ENCODE measurements around the gene ABHD10. TPM values are rescaled to one million over a fixed set of nuclear protein-coding genes. Genes with fewer than 3 reads are reported as not detected.
A peak's percentile ranks its signal among the peaks of the same experiment; 100 is the strongest.

ABHD10 gene
- total and polyA plus RNA-seq, 5 donors from 2014 or later = 18.8 to 37.2 (median 34.3) TPM

- Mint-ChIP-seq H3K27ac (no peak overlapping the region), H3K36me3 (peaks cover 21% of the 10 kb centered on the region), H3K4me3 (no peak overlapping the region), H3K27me3 (no peaks in the 10 kb centered on the region), H3K9me3 (peaks cover 0 to 1% (median 0%) of the 10 kb centered on the region in 7 donors), H3K4me1 (peaks cover 7 to 18% (median 9%) of the 10 kb centered on the region in 4 donors)
- DNase-seq (no peak), ATAC-seq (ENCODE audit: low read depth in 2 of 2) (no peak)
- Histone ChIP-seq H3K36me3 (ENCODE audit: control insufficient read depth, insufficient read depth, low read length) (peaks cover 43% of the 10 kb centered on the region), H3K4me1 (ENCODE audit: control insufficient read depth, insufficient read depth, low read length, poor library complexity, severe bottlenecking) (no peaks in the 10 kb centered on the region), H3K27ac (ENCODE audit: insufficient read depth, low read length, poor library complexity, severe bottlenecking) (no peak overlapping the region), H3K27me3 (ENCODE audit: control insufficient read depth, insufficient read depth, low read length) (no peaks in the 10 kb centered on the region), H3K4me3 (ENCODE audit: low read depth, low read length) (no peak overlapping the region), H3K9me3 (ENCODE audit: control insufficient read depth in 2 of 2, low read length in 2 of 2) (no peaks in the 10 kb centered on the region)
These were observed 14.2 kb downstream of the ABHD10 start for GRCh38 chr3:111993038-111993437.

DNA sequence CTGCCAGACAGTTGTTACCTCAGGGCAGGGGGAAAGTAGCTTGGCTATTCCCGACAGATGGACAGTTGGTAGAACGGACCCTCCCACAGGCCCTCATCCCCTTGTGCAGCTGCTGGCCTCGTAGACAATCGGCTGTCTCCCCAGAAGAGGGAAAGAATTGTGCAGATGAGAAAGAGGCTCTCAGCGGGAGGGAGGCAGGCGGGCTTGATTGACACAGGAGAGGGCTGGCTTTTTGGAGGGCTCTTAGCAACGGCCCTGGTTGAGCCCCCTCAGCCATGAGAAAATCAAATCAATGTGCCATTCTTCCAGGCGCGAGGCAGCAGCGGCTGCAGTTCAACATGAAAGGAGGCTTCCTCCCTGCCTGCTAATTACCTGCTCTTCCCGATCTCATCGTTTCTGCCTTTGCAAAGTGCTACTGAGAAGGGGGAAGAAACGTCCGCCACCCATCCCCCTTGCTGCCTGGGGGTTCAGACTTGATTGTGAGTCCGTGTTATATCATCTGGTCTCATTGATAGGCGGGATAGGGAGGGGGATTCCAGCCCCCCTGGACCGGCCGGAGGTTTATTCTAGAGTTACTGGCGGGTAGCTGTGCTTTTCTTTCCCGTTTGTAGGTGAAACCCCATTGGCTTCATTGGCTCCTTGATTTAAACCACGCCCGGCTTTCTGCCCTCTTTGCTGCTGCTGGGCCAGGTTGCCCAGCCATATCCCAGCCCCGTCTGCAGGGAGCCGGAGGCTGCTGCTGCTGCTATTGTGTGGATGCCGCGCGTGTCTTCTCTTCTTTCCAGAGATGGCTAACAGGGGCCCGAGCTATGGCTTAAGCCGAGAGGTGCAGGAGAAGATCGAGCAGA is 20.0 kb downstream of the ABHD10 start, which contains the start of gene TAGLN3:
Gene TAGLN3 (plus strand): TSS at position 287 of the 848 bp plus-strand sequence. CDS start 501 bp downstream, at position 788.
- Mint-ChIP-seq H3K27ac (no peak within 1 kb of the TSS), H3K4me1 (peaks cover 13 to 23% (median 19%) of the 10 kb centered on the region in 4 donors), H3K36me3 (peaks cover 6% of the 10 kb centered on the region), H3K4me3 (peak within 1 kb of the TSS; percentile 53 to 80 (median 72)), H3K27me3 (no peaks in the 10 kb centered on the region), H3K9me3 (peaks cover 0 to 1% (median 0%) of the 10 kb centered on the region in 7 donors)
- no peak for DNase-seq
- H3K4me3 ChIP-seq (ENCODE audit: low read depth, low read length) = peak within 1 kb of the TSS; percentile 32
- H3K4me1 ChIP-seq (ENCODE audit: control insufficient read depth, insufficient read depth, low read length, poor library complexity, severe bottlenecking) = peaks cover 13% of the 10 kb centered on the region
- H3K27ac ChIP-seq (ENCODE audit: insufficient read depth, low read length, poor library complexity, severe bottlenecking) = no peak within 1 kb of the TSS
- H3K27me3 ChIP-seq (ENCODE audit: control insufficient read depth, insufficient read depth, low read length) = no peaks in the 10 kb centered on the region
- peak in 1 of 2 donors; percentile 7 for ATAC-seq (ENCODE audit: low read depth in 2 of 2)
- no peaks in the 10 kb centered on the region for H3K9me3 ChIP-seq (ENCODE audit: control insufficient read depth in 2 of 2, low read length in 2 of 2)
- H3K36me3 ChIP-seq (ENCODE audit: control insufficient read depth, insufficient read depth, low read length) = peaks cover 1% of the 10 kb centered on the region

- H3K27me3 ChIP-seq (ENCODE audit: control insufficient read depth, insufficient read depth, low read length) = no peaks in the 10 kb centered on the region
- Mint-ChIP-seq H3K27ac (no peak overlapping the region), H3K27me3 (no peaks in the 10 kb centered on the region), H3K4me1 (peaks cover 13 to 30% (median 23%) of the 10 kb centered on the region in 4 donors), H3K9me3 (peaks cover 0 to 1% (median 0%) of the 10 kb centered on the region in 7 donors), H3K4me3 (peak overlapping the region in 3 of 4 donors; percentile 53 to 80 (median 79)), H3K36me3 (peaks cover 6% of the 10 kb centered on the region)
- ATAC-seq (ENCODE audit: low read depth in 2 of 2) (no peak), DNase-seq (no peak)
- H3K9me3 ChIP-seq (ENCODE audit: control insufficient read depth in 2 of 2, low read length in 2 of 2) = no peaks in the 10 kb centered on the region
- H3K36me3 ChIP-seq (ENCODE audit: control insufficient read depth, insufficient read depth, low read length) = no peaks in the 10 kb centered on the region
- no peak overlapping the region for H3K4me3 ChIP-seq (ENCODE audit: low read depth, low read length)
- no peak overlapping the region for H3K27ac ChIP-seq (ENCODE audit: insufficient read depth, low read length, poor library complexity, severe bottlenecking)
- H3K4me1 ChIP-seq (ENCODE audit: control insufficient read depth, insufficient read depth, low read length, poor library complexity, severe bottlenecking) = peaks cover 13% of the 10 kb centered on the region
These were observed 20.9 kb downstream of the ABHD10 start for GRCh38 chr3:111999484-112000324.

DNA sequence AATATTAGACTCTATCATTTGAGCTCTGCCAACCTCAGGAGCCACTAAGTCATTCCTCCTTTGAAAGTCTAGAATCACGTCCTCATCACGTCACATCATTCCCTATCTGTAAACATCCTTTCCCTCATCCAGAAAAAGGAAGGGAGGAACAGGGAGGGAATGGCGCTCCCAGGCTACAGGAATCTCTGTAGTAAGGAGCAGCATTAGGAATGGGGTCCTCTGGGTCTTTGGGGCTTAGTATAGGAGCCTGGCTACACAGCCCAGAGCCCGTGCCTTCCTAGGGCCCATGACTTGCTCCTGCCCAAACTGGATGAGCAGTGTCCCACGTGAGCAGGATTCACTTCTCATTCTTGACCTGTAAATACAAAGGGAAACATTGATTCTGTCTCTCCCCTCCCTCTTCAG is 21.5 kb downstream of the ABHD10 start:
- no peak overlapping the region for H3K4me3 ChIP-seq (ENCODE audit: low read depth, low read length)
- no peaks in the 10 kb centered on the region for H3K9me3 Mint-ChIP-seq
- H3K36me3 Mint-ChIP-seq = peaks cover 3% of the 10 kb centered on the region
- peaks cover 13 to 30% (median 27%) of the 10 kb centered on the region in 4 donors for H3K4me1 Mint-ChIP-seq
- DNase-seq (no peak), ATAC-seq (ENCODE audit: low read depth in 2 of 2) (no peak)
- no peak overlapping the region for H3K27ac ChIP-seq (ENCODE audit: insufficient read depth, low read length, poor library complexity, severe bottlenecking)
- H3K27me3 Mint-ChIP-seq = no peaks in the 10 kb centered on the region
- H3K4me3 Mint-ChIP-seq = no peak overlapping the region
- no peaks in the 10 kb centered on the region for H3K9me3 ChIP-seq (ENCODE audit: control insufficient read depth in 2 of 2, low read length in 2 of 2)
- peaks cover 13% of the 10 kb centered on the region for H3K4me1 ChIP-seq (ENCODE audit: control insufficient read depth, insufficient read depth, low read length, poor library complexity, severe bottlenecking)
- H3K27ac Mint-ChIP-seq = no peak overlapping the region
- no peaks in the 10 kb centered on the region for H3K27me3 ChIP-seq (ENCODE audit: control insufficient read depth, insufficient read depth, low read length)
- no peaks in the 10 kb centered on the region for H3K36me3 ChIP-seq (ENCODE audit: control insufficient read depth, insufficient read depth, low read length)

DNA sequence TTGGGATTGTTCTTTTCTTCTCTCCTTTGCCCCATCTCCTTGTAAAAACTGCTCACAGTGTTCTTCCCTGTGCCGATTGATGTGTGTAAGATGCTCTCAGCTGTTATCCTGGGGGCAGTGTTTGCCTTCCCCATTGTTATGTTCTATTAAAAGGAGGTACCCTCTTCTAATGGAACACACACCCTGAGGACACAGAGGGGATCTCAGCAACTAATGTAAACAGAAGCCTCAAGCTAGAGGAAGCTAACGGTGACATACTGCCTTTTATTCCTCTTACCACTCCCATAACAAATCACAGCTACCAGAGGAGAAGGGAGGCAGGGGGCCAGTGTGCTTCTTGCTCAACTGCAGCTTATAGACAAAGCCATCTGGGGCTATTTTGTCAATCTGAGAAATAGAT is 22.1 kb downstream of the ABHD10 start:
- Mint-ChIP-seq H3K36me3 (no peaks in the 10 kb centered on the region), H3K4me3 (no peak overlapping the region), H3K27ac (no peak overlapping the region), H3K4me1 (peaks cover 13 to 30% (median 27%) of the 10 kb centered on the region in 4 donors), H3K27me3 (no peaks in the 10 kb centered on the region), H3K9me3 (no peaks in the 10 kb centered on the region)
- DNase-seq = no peak
- Histone ChIP-seq H3K27me3 (ENCODE audit: control insufficient read depth, insufficient read depth, low read length) (no peaks in the 10 kb centered on the region), H3K4me1 (ENCODE audit: control insufficient read depth, insufficient read depth, low read length, poor library complexity, severe bottlenecking) (peaks cover 13% of the 10 kb centered on the region), H3K4me3 (ENCODE audit: low read depth, low read length) (no peak overlapping the region), H3K27ac (ENCODE audit: insufficient read depth, low read length, poor library complexity, severe bottlenecking) (no peak overlapping the region), H3K9me3 (ENCODE audit: control insufficient read depth in 2 of 2, low read length in 2 of 2) (no peaks in the 10 kb centered on the region), H3K36me3 (ENCODE audit: control insufficient read depth, insufficient read depth, low read length) (no peaks in the 10 kb centered on the region)
- no peak for ATAC-seq (ENCODE audit: low read depth in 2 of 2)

DNA sequence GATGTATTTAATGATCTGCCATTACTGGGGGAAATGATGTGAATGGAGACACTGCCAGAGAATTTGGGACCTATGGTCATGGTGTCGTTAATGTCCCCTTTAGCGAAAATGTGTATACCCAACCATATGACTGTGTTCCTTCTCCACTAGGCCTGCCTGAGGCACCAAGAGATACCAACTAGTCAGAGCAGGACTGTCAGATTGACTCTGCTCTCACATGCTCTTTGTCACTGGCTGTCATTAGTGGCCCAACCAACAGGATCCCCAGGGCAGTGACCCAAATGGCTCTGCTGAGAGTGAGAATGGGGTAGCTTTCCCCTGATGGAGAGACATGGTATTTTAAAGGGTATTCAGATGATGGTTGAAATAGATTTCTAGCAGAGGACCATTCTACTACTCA is 22.7 kb downstream of the ABHD10 start:
- Histone ChIP-seq H3K9me3 (ENCODE audit: control insufficient read depth in 2 of 2, low read length in 2 of 2) (no peaks in the 10 kb centered on the region), H3K4me3 (ENCODE audit: low read depth, low read length) (no peak overlapping the region), H3K27me3 (ENCODE audit: control insufficient read depth, insufficient read depth, low read length) (no peaks in the 10 kb centered on the region), H3K36me3 (ENCODE audit: control insufficient read depth, insufficient read depth, low read length) (no peaks in the 10 kb centered on the region), H3K4me1 (ENCODE audit: control insufficient read depth, insufficient read depth, low read length, poor library complexity, severe bottlenecking) (peaks cover 13% of the 10 kb centered on the region), H3K27ac (ENCODE audit: insufficient read depth, low read length, poor library complexity, severe bottlenecking) (no peak overlapping the region)
- Mint-ChIP-seq H3K27me3 (no peaks in the 10 kb centered on the region), H3K36me3 (no peaks in the 10 kb centered on the region), H3K4me3 (peak overlapping the region in 1 of 4 donors; percentile 0), H3K4me1 (peaks cover 13 to 30% (median 27%) of the 10 kb centered on the region in 4 donors), H3K27ac (no peak overlapping the region), H3K9me3 (no peaks in the 10 kb centered on the region)
- DNase-seq (no peak), ATAC-seq (ENCODE audit: low read depth in 2 of 2) (no peak)

DNA sequence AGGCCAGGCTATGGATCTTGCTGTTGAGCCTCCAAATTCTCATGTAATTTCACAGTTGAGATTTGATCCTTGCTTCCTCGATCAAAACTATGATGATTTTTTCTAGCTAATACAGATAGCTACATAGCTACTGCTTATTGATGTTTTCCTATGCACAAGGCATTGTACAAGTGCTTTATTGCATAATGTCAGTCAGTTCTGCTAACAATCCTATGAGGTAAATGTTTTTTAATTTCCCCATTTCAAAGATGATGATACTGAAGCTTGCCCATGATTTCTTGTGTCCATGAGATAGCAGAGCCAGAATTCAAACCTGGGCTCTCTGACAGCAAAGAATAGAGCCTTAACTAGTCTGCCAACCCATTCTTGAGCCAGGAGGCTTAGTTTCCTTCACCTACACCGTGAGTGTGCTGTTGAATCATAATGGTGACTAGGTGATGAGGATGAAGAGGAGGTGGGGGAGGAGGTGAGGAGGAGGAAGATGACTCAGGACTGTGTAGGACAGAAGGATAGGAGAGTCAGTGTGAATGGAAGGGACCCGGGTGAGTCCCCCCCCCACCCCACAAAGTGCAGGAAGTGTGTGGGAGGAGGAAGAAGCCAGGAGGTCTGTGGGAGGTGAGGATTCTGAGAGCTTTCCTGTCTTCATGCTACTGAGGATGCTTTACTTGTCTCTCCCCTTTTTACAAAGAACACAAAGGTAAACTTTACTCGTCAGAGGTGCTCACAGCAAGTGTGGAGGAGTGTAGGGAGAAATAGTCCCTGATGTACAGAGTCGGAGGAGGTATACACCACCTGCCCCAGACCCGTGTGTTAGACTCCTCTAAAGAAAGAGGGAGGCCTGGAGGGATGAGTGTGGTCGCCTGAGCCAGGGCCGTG is 23.5 kb downstream of the ABHD10 start:
- H3K4me3 ChIP-seq (ENCODE audit: low read depth, low read length) = no peak overlapping the region
- Mint-ChIP-seq H3K4me3 (peak overlapping the region in 2 of 4 donors; percentile 0 to 14), H3K27ac (peak overlapping the region; percentile 56 to 82 (median 67)), H3K4me1 (peaks cover 13 to 30% (median 27%) of the 10 kb centered on the region in 4 donors), H3K36me3 (no peaks in the 10 kb centered on the region), H3K9me3 (no peaks in the 10 kb centered on the region), H3K27me3 (no peaks in the 10 kb centered on the region)
- no peaks in the 10 kb centered on the region for H3K27me3 ChIP-seq (ENCODE audit: control insufficient read depth, insufficient read depth, low read length)
- H3K27ac ChIP-seq (ENCODE audit: insufficient read depth, low read length, poor library complexity, severe bottlenecking) = no peak overlapping the region
- peaks cover 13% of the 10 kb centered on the region for H3K4me1 ChIP-seq (ENCODE audit: control insufficient read depth, insufficient read depth, low read length, poor library complexity, severe bottlenecking)
- H3K36me3 ChIP-seq (ENCODE audit: control insufficient read depth, insufficient read depth, low read length) = no peaks in the 10 kb centered on the region
- ATAC-seq (ENCODE audit: low read depth in 2 of 2) (peak; percentile 23 to 32), DNase-seq (no peak)
- H3K9me3 ChIP-seq (ENCODE audit: control insufficient read depth in 2 of 2, low read length in 2 of 2) = no peaks in the 10 kb centered on the region

All from CD4-positive, CD25-positive, alpha-beta regulatory T cell (primary cell).